BJ (cell line): ENCODE measurements around the gene RTKN. TPM values are rescaled to one million over a fixed set of nuclear protein-coding genes. Genes with fewer than 3 reads are reported as not detected.
A peak's percentile ranks its signal among the peaks of the same experiment; 100 is the strongest.

Source experiments
- CTCF ChIA-PET: fragments of 350-600 bp; formaldehyde crosslinking; extraction: SDS; loops from one replicate; lab custom pipeline; 2021; ENCODE audit warnings: antibody characterized with exemption, inconsistent platforms; lab: Yijun Ruan, JAX
- POLR2A ChIA-PET: fragments of 300-600 bp; sonication (Branson Sonifier 250); formaldehyde crosslinking; extraction: SDS; loops from one replicate; lab custom pipeline; 2021; ENCODE audit warnings: antibody characterized with exemption; lab: Charles Lee
- DNase-seq: peaks from one replicate; pipeline ENCODE4 v3.0.0-alpha.2; 2011; ENCODE audit warnings: low read depth
- H3K27me3 ChIP-seq: 2 replicates; pipeline ENCODE4 v1.6.0; 2011; ENCODE audit warnings: low read length; ENCODE audit not compliant: control insufficient read depth, insufficient read depth
- H3K36me3 ChIP-seq: 2 replicates; pipeline ENCODE4 v1.5.1; 2011; ENCODE audit warnings: low read length; ENCODE audit not compliant: control insufficient read depth, insufficient read depth
- H3K4me3 ChIP-seq: 2 replicates; pipeline ENCODE4 v1.5.1; 2011; ENCODE audit warnings: low read depth, mild to moderate bottlenecking, control low read depth, low read length
- CTCF ChIP-seq: IDR thresholded peaks from 2 replicates; pipeline ENCODE4 v1.5.1; 2011; ENCODE audit warnings: low read depth, mild to moderate bottlenecking, control low read depth, inconsistent platforms, low read length, moderate library complexity; ENCODE audit not compliant: insufficient read depth
- polyA plus RNA-seq: library from polyadenylated mRNA; depleted of rRNA; stranded (reverse); fragments of >200 nt; gene quantifications from 2 replicates; pipeline ENCODE4 v1.2.3, GENCODE V29; 2011

RTKN gene
- polyA plus RNA-seq, 1 experiment: 12.4 TPM

GRCh38 chr2:74454654-74455511 is 13.1 kb upstream of the RTKN start, which contains the start of gene INO80B:
Gene INO80B (plus strand): TSS chr2:74455087. CDS start chr2:74455117, 30 bp downstream.
- Histone ChIP-seq H3K27me3 (no peaks in the 10 kb centered on the region), H3K4me3 (peak within 1 kb of the TSS; percentile 68), H3K36me3 (no peaks in the 10 kb centered on the region)
- DNase-seq: peak; percentile 87
- POLR2A ChIA-PET: interaction anchor here (0.5 to 0.7 kb wide), 2 partner anchors 18 to 24 kb away, joined by 3 read pairs; partner anchors contain the start of gene MRPL53
- no peak for TF ChIP-seq CTCF
- CTCF ChIA-PET: interaction anchor here (0.8 to 4.2 kb wide), 7 partner anchors 12 to 256 kb away, joined by 3 to 13 read pairs (median 3); partner anchors contain the start of genes CCDC142 and TTC31

GRCh38 chr2:74450570-74451190 is 8.9 kb upstream of the RTKN start:
- Histone ChIP-seq H3K27me3 (no peaks in the 10 kb centered on the region), H3K4me3 (no peak overlapping the region), H3K36me3 (no peaks in the 10 kb centered on the region)
- POLR2A ChIA-PET: no interaction called here
- CTCF ChIA-PET: no interaction called here
- no peak for TF ChIP-seq CTCF
- no peak for DNase-seq

- DNase-seq: no peak
- CTCF ChIA-PET: no interaction called here
- no peak for TF ChIP-seq CTCF
- Histone ChIP-seq H3K36me3 (no peaks in the 10 kb centered on the region), H3K4me3 (no peak overlapping the region), H3K27me3 (peaks cover 4% of the 10 kb centered on the region)
- POLR2A ChIA-PET: no interaction called here
Measured at GRCh38 chr2:74448771-74449170, 7.0 kb upstream of the RTKN start.

- no peaks in the 10 kb centered on the region for H3K36me3 ChIP-seq
- ChIA-PET POLR2A (no interaction called here), CTCF (interaction anchor here (1.5 kb wide), 1 partner anchor 36 kb away, joined by 3 read pairs; the partner anchor contains the start of genes CCDC142 and TTC31)
- TF ChIP-seq CTCF: no peak
- no peak for DNase-seq
- peaks cover 4% of the 10 kb centered on the region for H3K27me3 ChIP-seq
- no peak overlapping the region for H3K4me3 ChIP-seq
Measured at GRCh38 chr2:74447230-74447999, 5.7 kb upstream of the RTKN start.
